Hepatocyte (in vitro differentiated cells): Measurements from ENCODE around the gene SNX25. TPM values are rescaled to one million over a fixed set of nuclear protein-coding genes. Genes with fewer than 3 reads are reported as not detected.

ENCODE experiments used
- DNase-seq: peaks from one replicate; pipeline ENCODE4 v3.0.0-alpha.2; 2016; ENCODE audit warnings: low spot score
- H2AFZ ChIP-seq: fragments of 200-600 bp; sonication (generic); 2 replicates; pipeline ENCODE4 v1.6.0; 2016; ENCODE audit warnings: antibody characterized with exemption, mild to moderate bottlenecking
- H3K27ac ChIP-seq: fragments of 200-600 bp; sonication (generic); 2 replicates; pipeline ENCODE4 v1.5.1; 2016; ENCODE audit warnings: mild to moderate bottlenecking
- H3K27me3 ChIP-seq: fragments of 200-600 bp; sonication (generic); 2 replicates; pipeline ENCODE4 v1.6.1; 2016
- H3K36me3 ChIP-seq: fragments of 200-600 bp; sonication (generic); replicated peaks from 2 replicates; pipeline ENCODE4 v1.5.1; 2016; ENCODE audit warnings: low read depth; ENCODE audit not compliant: insufficient read depth
- H3K4me1 ChIP-seq: fragments of 200-600 bp; sonication (generic); 2 replicates; pipeline ENCODE4 v1.5.1; 2016; ENCODE audit warnings: mild to moderate bottlenecking, moderate library complexity; ENCODE audit not compliant: insufficient read depth
- H3K4me2 ChIP-seq: fragments of 200-600 bp; sonication (generic); 2 replicates; pipeline ENCODE4 v1.6.0; 2016
- H3K4me3 ChIP-seq: fragments of 200-600 bp; sonication (generic); 2 replicates; pipeline ENCODE4 v1.5.1; 2016; ENCODE audit warnings: mild to moderate bottlenecking
- H3K79me2 ChIP-seq: fragments of 200-600 bp; sonication (generic); 2 replicates; pipeline ENCODE4 v1.6.0; 2017; ENCODE audit warnings: mild to moderate bottlenecking
- H3K9me2 ChIP-seq: fragments of 200-600 bp; sonication (generic); replicated peaks from 2 replicates; pipeline ENCODE4 v1.6.0; 2017; ENCODE audit warnings: mild to moderate bottlenecking; ENCODE audit not compliant: insufficient read depth
- H3K9me3 ChIP-seq: fragments of 200-600 bp; sonication (generic); 2 replicates; pipeline ENCODE4 v1.5.1; 2016; ENCODE audit warnings: low read depth, mild to moderate bottlenecking
- H4K20me1 ChIP-seq: fragments of 200-600 bp; sonication (generic); 2 replicates; pipeline ENCODE4 v1.6.0; 2016; ENCODE audit warnings: mild to moderate bottlenecking; ENCODE audit not compliant: insufficient read depth, poor library complexity, severe bottlenecking
- CTCF ChIP-seq: fragments of 200-600 bp; sonication (generic); IDR thresholded peaks from 2 replicates; pipeline ENCODE4 v1.5.1; 2016; ENCODE audit warnings: antibody characterized with exemption, mild to moderate bottlenecking; ENCODE audit not compliant: poor library complexity
- EZH2 ChIP-seq: fragments of 200-600 bp; sonication (generic); IDR thresholded peaks from 2 replicates; pipeline ENCODE4 v1.6.1; 2016; ENCODE audit warnings: antibody characterized with exemption, mild to moderate bottlenecking, borderline replicate concordance
- EZH2phosphoT487 ChIP-seq: fragments of 200-600 bp; sonication (generic); IDR thresholded peaks from one replicate; pipeline ENCODE4 v1.6.1; 2018; ENCODE audit warnings: antibody characterized with exemption, mild to moderate bottlenecking, low read depth, moderate library complexity; ENCODE audit not compliant: unreplicated experiment, severe bottlenecking
- WGBS: methylation state at CpG from one replicate; pipeline ENCODE4 v1.1.6; 2016; ENCODE audit warnings: low lambda C conversion rate; ENCODE audit errors: missing lambda C conversion rate; 5-methylcytosine and 5-hydroxymethylcytosine counted together
- polyA plus RNA-seq: library from polyadenylated mRNA; unstranded; fragments of >200 nt; fragmentation: Nextera tagmentation; extraction: Ambion mirVana; gene quantifications from 2 replicates; pipeline ENCODE4 v1.2.1, GENCODE V29; 2016
- total RNA-seq: library from RNA; depleted of rRNA; stranded (reverse); fragments of >200 nt; gene quantifications from 2 replicates; pipeline ENCODE4 v1.2.3, GENCODE V29; 2014

Gene SNX25
- total and polyA plus RNA-seq, 2 experiments from 2014 or later = 16.5 to 20.3 TPM

GRCh38 chr4:185296665-185297460 is 87.5 kb downstream of the SNX25 start:
- Histone ChIP-seq H3K27me3 (no peaks in the 10 kb centered on the region), H3K9me2 (no peaks in the 10 kb centered on the region), H3K4me2 (no peak overlapping the region), H2AFZ (no peak overlapping the region), H3K4me1 (no peaks in the 10 kb centered on the region), H3K27ac (no peak overlapping the region), H3K9me3 (no peaks in the 10 kb centered on the region), H3K79me2 (no peaks in the 10 kb centered on the region), H3K36me3 (no peaks in the 10 kb centered on the region), H4K20me1 (no peaks in the 10 kb centered on the region), H3K4me3 (no peak overlapping the region)
- no peak for DNase-seq
- WGBS = 92% methylated on average over 6 of the region's 6 CpGs
- TF ChIP-seq EZH2 = no peak
- no peak for TF ChIP-seq CTCF
- no peak for TF ChIP-seq EZH2phosphoT487

DNA sequence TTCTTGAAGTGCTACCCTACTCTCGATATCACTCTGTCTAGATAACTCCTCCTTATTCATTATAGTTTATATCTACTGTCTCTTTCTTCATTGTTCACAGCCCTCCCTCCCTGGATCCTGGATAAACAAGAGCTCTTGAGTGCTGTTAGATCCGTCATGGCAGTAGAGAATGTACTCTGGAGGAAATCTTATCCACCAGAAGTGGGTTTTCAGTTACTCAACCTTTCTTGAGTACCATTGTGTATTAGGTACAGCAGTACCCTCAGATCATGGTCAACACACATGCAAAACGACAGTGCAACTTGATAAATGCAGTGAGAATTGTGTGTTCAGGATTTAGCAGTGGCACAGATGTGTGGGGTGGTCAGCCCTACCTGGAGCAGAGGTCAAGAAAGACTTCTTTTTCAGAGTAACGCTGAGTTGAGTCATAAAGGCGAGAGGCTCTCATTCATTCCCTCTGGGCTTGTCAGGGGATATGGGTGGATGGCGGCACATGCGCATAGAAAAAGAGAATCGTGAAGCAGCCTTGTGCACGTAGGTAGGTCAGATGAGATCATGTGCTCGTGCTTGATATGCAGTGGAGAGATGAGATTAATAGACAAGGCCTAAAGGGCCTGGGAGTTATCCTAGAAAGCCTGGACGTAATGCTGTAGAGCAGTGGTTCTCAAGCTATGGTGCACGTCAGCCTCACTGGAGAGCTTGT is 89.5 kb downstream of the SNX25 start:
- Histone ChIP-seq H3K27ac (no peak overlapping the region), H3K9me3 (no peaks in the 10 kb centered on the region), H3K4me2 (no peak overlapping the region), H3K4me3 (no peak overlapping the region), H2AFZ (no peak overlapping the region), H3K36me3 (no peaks in the 10 kb centered on the region), H3K9me2 (no peaks in the 10 kb centered on the region), H3K79me2 (no peaks in the 10 kb centered on the region), H3K4me1 (no peaks in the 10 kb centered on the region), H3K27me3 (no peaks in the 10 kb centered on the region), H4K20me1 (no peaks in the 10 kb centered on the region)
- no peak for TF ChIP-seq CTCF
- no peak for TF ChIP-seq EZH2phosphoT487
- DNase-seq = no peak
- WGBS = 85% methylated on average over 12 of the region's 12 CpGs

DNA sequence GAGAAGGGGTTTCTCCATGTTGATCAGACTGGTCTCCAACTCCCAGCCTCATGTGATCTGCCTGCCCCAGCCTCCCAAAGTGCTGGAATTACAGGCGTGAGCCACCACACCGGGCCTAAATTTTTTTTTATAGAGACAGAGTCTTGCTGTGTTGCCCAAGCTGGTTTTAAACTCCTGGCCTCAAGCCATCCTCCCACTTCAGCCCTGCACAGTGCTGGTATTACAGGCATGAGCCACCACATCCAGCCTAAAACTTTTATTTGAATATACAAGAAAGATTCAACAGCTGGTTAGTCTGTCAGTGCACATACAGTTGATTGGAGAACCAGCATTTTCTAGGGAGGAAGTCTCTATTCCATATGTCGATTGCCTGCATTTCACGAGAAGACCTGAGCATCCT is 95.1 kb downstream of the SNX25 start:
- H3K27me3 ChIP-seq = no peaks in the 10 kb centered on the region
- H3K4me2 ChIP-seq = no peak overlapping the region
- no peaks in the 10 kb centered on the region for H3K79me2 ChIP-seq
- DNase-seq = no peak
- no peaks in the 10 kb centered on the region for H3K9me2 ChIP-seq
- H3K9me3 ChIP-seq = no peaks in the 10 kb centered on the region
- H3K4me1 ChIP-seq = no peaks in the 10 kb centered on the region
- no peak overlapping the region for H2AFZ ChIP-seq
- no peak overlapping the region for H3K4me3 ChIP-seq
- TF ChIP-seq EZH2phosphoT487 = no peak
- TF ChIP-seq EZH2 = no peak
- TF ChIP-seq CTCF = no peak
- WGBS = 92% methylated on average over 4 of the region's 4 CpGs
- no peaks in the 10 kb centered on the region for H4K20me1 ChIP-seq
- no peak overlapping the region for H3K27ac ChIP-seq
- no peaks in the 10 kb centered on the region for H3K36me3 ChIP-seq
